Loucy (cell line): ENCODE measurements around the gene PPTC7.

Source experiments
- EZH2phosphoT487 ChIP-seq: fragments of 200-600 bp; IDR thresholded peaks from 2 replicates; pipeline ENCODE4 v1.6.1; 2018; ENCODE audit warnings: antibody characterized with exemption, mild to moderate bottlenecking, moderate library complexity, borderline replicate concordance
- TF ChIP-seq, protein P1 (sequence below): fragments of 200-600 bp; sonication (generic); conservative IDR thresholded peaks from 2 replicates; pipeline ENCODE4 v1.5.1; 2014; ENCODE audit warnings: mild to moderate bottlenecking, antibody characterized with exemption, low read length

GRCh38 chr12:110578694-110579534, 4.2 kb downstream of the PPTC7 start:
- TF ChIP-seq, protein P1, sequence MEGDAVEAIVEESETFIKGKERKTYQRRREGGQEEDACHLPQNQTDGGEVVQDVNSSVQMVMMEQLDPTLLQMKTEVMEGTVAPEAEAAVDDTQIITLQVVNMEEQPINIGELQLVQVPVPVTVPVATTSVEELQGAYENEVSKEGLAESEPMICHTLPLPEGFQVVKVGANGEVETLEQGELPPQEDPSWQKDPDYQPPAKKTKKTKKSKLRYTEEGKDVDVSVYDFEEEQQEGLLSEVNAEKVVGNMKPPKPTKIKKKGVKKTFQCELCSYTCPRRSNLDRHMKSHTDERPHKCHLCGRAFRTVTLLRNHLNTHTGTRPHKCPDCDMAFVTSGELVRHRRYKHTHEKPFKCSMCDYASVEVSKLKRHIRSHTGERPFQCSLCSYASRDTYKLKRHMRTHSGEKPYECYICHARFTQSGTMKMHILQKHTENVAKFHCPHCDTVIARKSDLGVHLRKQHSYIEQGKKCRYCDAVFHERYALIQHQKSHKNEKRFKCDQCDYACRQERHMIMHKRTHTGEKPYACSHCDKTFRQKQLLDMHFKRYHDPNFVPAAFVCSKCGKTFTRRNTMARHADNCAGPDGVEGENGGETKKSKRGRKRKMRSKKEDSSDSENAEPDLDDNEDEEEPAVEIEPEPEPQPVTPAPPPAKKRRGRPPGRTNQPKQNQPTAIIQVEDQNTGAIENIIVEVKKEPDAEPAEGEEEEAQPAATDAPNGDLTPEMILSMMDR = no peak
- TF ChIP-seq EZH2phosphoT487 = no peak
